Measurements from ENCODE around the gene MYBBP1A. TPM values are rescaled to one million over a fixed set of nuclear protein-coding genes. Genes with fewer than 3 reads are reported as not detected.
"Not testable (repeated sequence)": the region's sequence is repeated elsewhere in the genome, so short reads cannot be mapped to it uniquely, and the experiment has no call there.

MYBBP1A gene
- polyA plus RNA-seq, 2 of the 4 experiments (the other 2 are of a cell fraction) = 42.9 to 95.1 TPM

- H3K4me1 ChIP-seq; FAIRE-seq; H3K4me2 ChIP-seq; DNase-seq (ENCODE audit: low read depth in 1 of 2, low spot score in 1 of 2); POLR2A ChIA-PET; H3K27ac ChIP-seq; H3K9me3 ChIP-seq; H3K4me3 ChIP-seq; ATAC-seq: not testable (repeated sequence)
- 74% methylated on average over 16 of the region's 23 CpGs for WGBS (ENCODE audit: missing lambda C conversion rate)
- CTCF ChIA-PET = interaction anchor here (1.5 to 18.8 kb wide), 4 partner anchors 9 to 29 kb away, joined by 3 to 186 read pairs (median 36); partner anchors contain the start of gene SMTNL2
Observed at GRCh38 chr17:4595685-4596342, 40.6 kb upstream of the MYBBP1A start.

GRCh38 chr17:4594931-4595684 is 39.9 kb upstream of the MYBBP1A start:
- FAIRE-seq (no peak), ATAC-seq (no peak), DNase-seq (ENCODE audit: low read depth in 1 of 2, low spot score in 1 of 2) (no peak)
- Histone ChIP-seq H3K9me3 (no peaks in the 10 kb centered on the region), H3K4me1 (peaks cover 9% of the 10 kb centered on the region; the same call in 2 of the 3 replicates), H3K4me3 (no peak overlapping the region), H3K27ac (no peak overlapping the region), H3K4me2 (no peak overlapping the region)
- CTCF ChIA-PET = interaction anchor here (0.8 to 18.8 kb wide), 6 partner anchors 8 to 37 kb away, joined by 3 to 186 read pairs (median 4); partner anchors contain the start of gene SMTNL2
- 82% methylated on average over 22 of the region's 29 CpGs for WGBS (ENCODE audit: missing lambda C conversion rate)
- no peak for TF ChIP-seq FOXS1 (CRISPR knock-in tag; IDR thresholded peaks at IDR 0.05)
- TF ChIP-seq MAZ (IDR thresholded peaks at IDR 0.05; ENCODE audit: borderline replicate concordance, low read depth, low read length) = no peak
- no peak for TF ChIP-seq BHLHE40 (IDR thresholded peaks at IDR 0.05; ENCODE audit: low read depth, low read length)
- TF ChIP-seq RNF2 (IDR thresholded peaks at IDR 0.05; ENCODE audit: borderline replicate concordance, low read depth) = no peak
- TF ChIP-seq HMGXB4 (CRISPR knock-in tag; IDR thresholded peaks at IDR 0.05; ENCODE audit: borderline replicate concordance) = no peak
- no peak for TF ChIP-seq POLR2AphosphoS2 (conservative IDR thresholded peaks at IDR 0.05; ENCODE audit: low read length)
- TF ChIP-seq RFX5 (IDR thresholded peaks at IDR 0.05) = no peak
- TF ChIP-seq PBX3 (IDR thresholded peaks at IDR 0.05) = no peak
- no peak for TF ChIP-seq RARB (CRISPR knock-in tag; IDR thresholded peaks at IDR 0.05)
- TF ChIP-seq HDAC2 (IDR thresholded peaks at IDR 0.05) = no peak
- TF ChIP-seq MYC (IDR thresholded peaks at IDR 0.05; ENCODE audit: borderline replicate concordance, low read length) = no peak
- TF ChIP-seq FOSB (CRISPR knock-in tag; IDR thresholded peaks at IDR 0.05) = no peak
- TF ChIP-seq MAX (IDR thresholded peaks at IDR 0.05) = no peak
- POLR2A ChIA-PET = no interaction called here

- Histone ChIP-seq H3K27ac (no peak overlapping the region), H3K9me3 (no peaks in the 10 kb centered on the region), H3K4me2 (no peak overlapping the region), H3K4me1 (peaks cover 5% of the 10 kb centered on the region; the same call in 2 of the 3 replicates), H3K4me3 (no peak overlapping the region)
- DNase-seq (ENCODE audit: low read depth in 1 of 2, low spot score in 1 of 2) = no peak
- TF ChIP-seq USF2 (IDR thresholded peaks at IDR 0.05) = no peak
- TF ChIP-seq SMC3 (IDR thresholded peaks at IDR 0.05) = no peak
- TF ChIP-seq RAD21 (conservative IDR thresholded peaks at IDR 0.05 in 1 of 2, IDR thresholded peaks at IDR 0.05 in 1 of 2) = no peak
- TF ChIP-seq ESRRA (IDR thresholded peaks at IDR 0.05; ENCODE audit: borderline replicate concordance, low read length) = no peak
- no peak for TF ChIP-seq E2F6 (IDR thresholded peaks at IDR 0.05; ENCODE audit: borderline replicate concordance, low read depth)
- TF ChIP-seq FOSB (CRISPR knock-in tag; IDR thresholded peaks at IDR 0.05) = no peak
- no peak for TF ChIP-seq ZSCAN20 (CRISPR knock-in tag; IDR thresholded peaks at IDR 0.05)
- no peak for TF ChIP-seq NR3C1 (IDR thresholded peaks at IDR 0.05)
- TF ChIP-seq PBX3 (IDR thresholded peaks at IDR 0.05) = no peak
- no peak for TF ChIP-seq BHLHE40 (IDR thresholded peaks at IDR 0.05; ENCODE audit: low read depth, low read length)
- TF ChIP-seq ATOH8 (CRISPR knock-in tag; IDR thresholded peaks at IDR 0.05; ENCODE audit: low read depth) = no peak
- TF ChIP-seq MYC (IDR thresholded peaks at IDR 0.05; ENCODE audit: borderline replicate concordance, low read length) = no peak
- no peak for TF ChIP-seq TFCP2L1 (CRISPR knock-in tag; IDR thresholded peaks at IDR 0.05)
- CTCF ChIA-PET = interaction anchor here (0.8 to 18.8 kb wide), 5 partner anchors 9 to 38 kb away, joined by 3 to 186 read pairs (median 5); no protein-coding TSS in a partner anchor
- POLR2A ChIA-PET = no interaction called here
- ATAC-seq = no peak
- FAIRE-seq = no peak
- 88% methylated on average over 7 of the region's 7 CpGs for WGBS (ENCODE audit: missing lambda C conversion rate)
Observed at GRCh38 chr17:4594406-4594805, 39.2 kb upstream of the MYBBP1A start.
